GM18873 (cell line): ENCODE data around the gene ULK1.

Experiments
- ATAC-seq: cut with Tn5 transposase; IDR thresholded peaks from one replicate; pipeline ENCODE4 v1.9.1; 2021; ENCODE audit warnings: mild to moderate bottlenecking, moderate library complexity, moderate number of reproducible peaks; ENCODE audit not compliant: unreplicated experiment, low FRiP score

ULK1 gene

GRCh38 chr12:131918311-131919050 is 24.1 kb downstream of the ULK1 start:
- ATAC-seq: no peak

- ATAC-seq: no peak
These were observed 24.6 kb downstream of the ULK1 start for GRCh38 chr12:131919051-131919347.

- no peak for ATAC-seq
These were observed 25.1 kb downstream of the ULK1 start for GRCh38 chr12:131919366-131920156.

GRCh38 chr12:131920157-131920508 is 25.7 kb downstream of the ULK1 start:
- no peak for ATAC-seq

- ATAC-seq: no peak
These were observed 26.7 kb downstream of the ULK1 start for GRCh38 chr12:131920902-131921840.

- ATAC-seq: no peak
These were observed 27.7 kb downstream of the ULK1 start for GRCh38 chr12:131921866-131922769.

- no peak for ATAC-seq
These were observed 28.4 kb downstream of the ULK1 start for GRCh38 chr12:131922772-131923171.

- peak; percentile 73 for ATAC-seq
These were observed 28.8 kb downstream of the ULK1 start for GRCh38 chr12:131923260-131923659.

GRCh38 chr12:131927110-131928079 is 33.0 kb downstream of the ULK1 start:
- no peak for ATAC-seq

- no peak for ATAC-seq
These were observed 33.8 kb downstream of the ULK1 start for GRCh38 chr12:131928080-131928710.

- ATAC-seq: peak; percentile 52
These were observed 34.5 kb downstream of the ULK1 start, which contains the start of gene PUS1 for GRCh38 chr12:131928711-131929580. Gene PUS1, plus strand, starts transcription at chr12:131929276. Its CDS starts 447 bp downstream, at chr12:131929723.

- ATAC-seq: peak; percentile 31
These were observed 35.4 kb downstream of the ULK1 start for GRCh38 chr12:131929581-131930456.

GRCh38 chr12:131930510-131930909 is 36.1 kb downstream of the ULK1 start:
- no peak for ATAC-seq

- ATAC-seq: no peak
These were observed 39.0 kb downstream of the ULK1 start for GRCh38 chr12:131933387-131933786.

GRCh38 chr12:131934535-131934934 is 40.1 kb downstream of the ULK1 start:
- no peak for ATAC-seq

- ATAC-seq: no peak
These were observed 43.7 kb downstream of the ULK1 start for GRCh38 chr12:131938082-131938481.
